Right kidney (tissue), 1 donor: Measurements from ENCODE around the gene NRIP3.
"Not testable (repeated sequence)": the region's sequence is repeated elsewhere in the genome, so short reads cannot be mapped to it uniquely, and the experiment has no call there.

Experiments used
- DNase-seq: peaks from one replicate; pipeline ENCODE4 v3.0.0-alpha.2; 2016

The NRIP3 gene

GRCh38 chr11:9016916-9017642 is 13.3 kb upstream of the NRIP3 start:
- no peak for DNase-seq

GRCh38 chr11:9015677-9016076 is 11.9 kb upstream of the NRIP3 start:
- no peak for DNase-seq

GRCh38 chr11:9014826-9015225 is 11.0 kb upstream of the NRIP3 start:
- DNase-seq: no peak

- no peak for DNase-seq
Observed at GRCh38 chr11:9013373-9013772, 9.6 kb upstream of the NRIP3 start.

- not testable (repeated sequence) for DNase-seq
Observed at GRCh38 chr11:9009538-9009937, 5.7 kb upstream of the NRIP3 start.

GRCh38 chr11:9008661-9009060 is 4.9 kb upstream of the NRIP3 start:
- no peak for DNase-seq

- DNase-seq: no peak
Observed at GRCh38 chr11:9008011-9008550, 4.3 kb upstream of the NRIP3 start.

GRCh38 chr11:9005087-9005486 is 1.3 kb upstream of the NRIP3 start:
- DNase-seq: no peak

- peak; percentile 83 for DNase-seq
Observed at GRCh38 chr11:9004183-9004926, 554 bp upstream of the NRIP3 start.

- DNase-seq: no peak
Observed at GRCh38 chr11:9002920-9003572, 755 bp downstream of the NRIP3 start.

GRCh38 chr11:9001736-9002135 is 2.1 kb downstream of the NRIP3 start:
- no peak for DNase-seq

GRCh38 chr11:8998017-8998416 is 5.8 kb downstream of the NRIP3 start:
- no peak for DNase-seq

GRCh38 chr11:8997451-8997850 is 6.3 kb downstream of the NRIP3 start:
- DNase-seq: no peak

- no peak for DNase-seq
Observed at GRCh38 chr11:8989453-8989852, 14.3 kb downstream of the NRIP3 start.

GRCh38 chr11:8988329-8989234 is 15.2 kb downstream of the NRIP3 start:
- DNase-seq: no peak

GRCh38 chr11:8987446-8987845 is 16.4 kb downstream of the NRIP3 start:
- DNase-seq: no peak

GRCh38 chr11:8986772-8987171 is 17.0 kb downstream of the NRIP3 start:
- not testable (repeated sequence) for DNase-seq

- DNase-seq: no peak
Observed at GRCh38 chr11:8985462-8985861, 18.3 kb downstream of the NRIP3 start.

GRCh38 chr11:8983552-8983951 is 20.2 kb downstream of the NRIP3 start:
- no peak for DNase-seq

GRCh38 chr11:8980485-8980884 is 23.3 kb downstream of the NRIP3 start:
- DNase-seq: no peak

- not testable (repeated sequence) for DNase-seq
Observed at GRCh38 chr11:8979365-8979764, 24.4 kb downstream of the NRIP3 start.

GRCh38 chr11:8973121-8973520 is 30.7 kb downstream of the NRIP3 start:
- DNase-seq: no peak
